Smooth muscle cell (in vitro differentiated cells): ENCODE results near the gene C4orf54. TPM values are rescaled to one million over a fixed set of nuclear protein-coding genes. Genes with fewer than 3 reads are reported as not detected.

Source experiments
- DNase-seq: peaks from one replicate; lab custom pipeline; 2025; ENCODE audit not compliant: unreplicated experiment; lab: John Stamatoyannopoulos, UW
- H2AFZ ChIP-seq: fragments of 200-600 bp; sonication (generic); 2 replicates; pipeline ENCODE4 v1.6.0; 2016; ENCODE audit warnings: antibody characterized with exemption, low read depth, mild to moderate bottlenecking
- H3F3A ChIP-seq: fragments of 200-600 bp; sonication (generic); 2 replicates; pipeline ENCODE4 v1.6.0; 2017; ENCODE audit warnings: antibody characterized with exemption, low read depth
- H3K27ac ChIP-seq: fragments of 200-600 bp; sonication (generic); 2 replicates; pipeline ENCODE4 v1.5.1; 2016; ENCODE audit warnings: low read depth, mild to moderate bottlenecking
- H3K27me3 ChIP-seq: fragments of 200-600 bp; sonication (generic); 2 replicates; pipeline ENCODE4 v1.6.1; 2016; ENCODE audit warnings: low read depth, mild to moderate bottlenecking
- H3K36me3 ChIP-seq: fragments of 200-600 bp; sonication (generic); 2 replicates; pipeline ENCODE4 v1.5.1; 2016; ENCODE audit warnings: low read depth
- H3K4me1 ChIP-seq: fragments of 200-600 bp; sonication (generic); 2 replicates; pipeline ENCODE4 v1.5.1; 2016; ENCODE audit warnings: low read depth
- H3K4me2 ChIP-seq: fragments of 200-600 bp; sonication (generic); 2 replicates; pipeline ENCODE4 v1.6.0; 2016; ENCODE audit warnings: mild to moderate bottlenecking
- H3K4me3 ChIP-seq: fragments of 200-600 bp; sonication (generic); 2 replicates; pipeline ENCODE4 v1.5.1; 2016; ENCODE audit warnings: mild to moderate bottlenecking
- H3K79me2 ChIP-seq: fragments of 200-600 bp; sonication (generic); 2 replicates; pipeline ENCODE4 v1.6.0; 2016; ENCODE audit warnings: low read depth, mild to moderate bottlenecking
- H3K9ac ChIP-seq: fragments of 200-600 bp; sonication (generic); 2 replicates; pipeline ENCODE4 v1.6.0; 2016; ENCODE audit warnings: low read depth
- H3K9me3 ChIP-seq: fragments of 200-600 bp; sonication (generic); replicated peaks from 2 replicates; pipeline ENCODE4 v1.5.1; 2016; ENCODE audit warnings: low read depth
- H4K20me1 ChIP-seq: fragments of 200-600 bp; sonication (generic); 2 replicates; pipeline ENCODE4 v1.6.0; 2016; ENCODE audit warnings: low read depth
- WGBS: methylation state at CpG from one replicate; pipeline ENCODE4 v1.1.7; 2016; ENCODE audit warnings: low lambda C conversion rate; 5-methylcytosine and 5-hydroxymethylcytosine counted together
- polyA plus RNA-seq: library from polyadenylated mRNA; unstranded; fragments of >200 nt; fragmentation: Nextera tagmentation; extraction: Ambion mirVana; gene quantifications from 2 replicates; pipeline ENCODE4 v1.2.1, GENCODE V29; 2016
- total RNA-seq: library from RNA; depleted of rRNA; stranded (reverse); fragments of >200 nt; gene quantifications from 2 replicates; pipeline ENCODE4 v1.2.3, GENCODE V29; 2014
- TF ChIP-seq, protein P1 (sequence below): fragments of 200-600 bp; sonication (generic); IDR thresholded peaks from 2 replicates; pipeline ENCODE4 v1.5.1; 2017; ENCODE audit warnings: borderline replicate concordance, mild to moderate bottlenecking, antibody characterized with exemption; ENCODE audit not compliant: insufficient read depth, poor library complexity, severe bottlenecking

C4orf54 gene
- total RNA-seq: not detected in 2 replicates
- not detected in 2 replicates for polyA plus RNA-seq

DNA sequence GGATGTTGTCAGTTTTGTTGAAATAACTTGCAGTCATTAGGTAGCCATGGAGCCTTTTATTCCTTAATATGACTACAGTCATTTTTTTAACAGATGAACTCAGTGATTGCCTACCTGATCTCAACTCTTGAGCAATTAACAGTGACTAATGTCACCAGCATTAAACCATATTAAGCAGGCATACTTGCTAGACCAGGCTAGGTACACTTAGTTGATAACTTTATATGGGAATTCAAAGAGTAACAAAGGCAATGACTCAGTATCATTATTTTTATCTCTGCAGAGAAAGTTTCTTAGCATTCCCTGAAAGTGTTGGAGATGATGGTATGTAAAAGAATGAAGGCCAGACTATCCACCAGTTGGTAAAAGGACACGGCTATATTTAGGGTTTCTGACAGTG, at the start of gene C4orf54:
C4orf54 (minus strand) TSS at position 31 of the 400 bp plus-strand sequence. CDS start 3,180 bp downstream, outside the sequence.
- 86% methylated on average over 1 of the region's 1 CpG for WGBS
- no peak within 1 kb of the TSS for H3K27ac ChIP-seq
- no peaks in the 10 kb centered on the region for H3K79me2 ChIP-seq
- TF ChIP-seq, protein P1, sequence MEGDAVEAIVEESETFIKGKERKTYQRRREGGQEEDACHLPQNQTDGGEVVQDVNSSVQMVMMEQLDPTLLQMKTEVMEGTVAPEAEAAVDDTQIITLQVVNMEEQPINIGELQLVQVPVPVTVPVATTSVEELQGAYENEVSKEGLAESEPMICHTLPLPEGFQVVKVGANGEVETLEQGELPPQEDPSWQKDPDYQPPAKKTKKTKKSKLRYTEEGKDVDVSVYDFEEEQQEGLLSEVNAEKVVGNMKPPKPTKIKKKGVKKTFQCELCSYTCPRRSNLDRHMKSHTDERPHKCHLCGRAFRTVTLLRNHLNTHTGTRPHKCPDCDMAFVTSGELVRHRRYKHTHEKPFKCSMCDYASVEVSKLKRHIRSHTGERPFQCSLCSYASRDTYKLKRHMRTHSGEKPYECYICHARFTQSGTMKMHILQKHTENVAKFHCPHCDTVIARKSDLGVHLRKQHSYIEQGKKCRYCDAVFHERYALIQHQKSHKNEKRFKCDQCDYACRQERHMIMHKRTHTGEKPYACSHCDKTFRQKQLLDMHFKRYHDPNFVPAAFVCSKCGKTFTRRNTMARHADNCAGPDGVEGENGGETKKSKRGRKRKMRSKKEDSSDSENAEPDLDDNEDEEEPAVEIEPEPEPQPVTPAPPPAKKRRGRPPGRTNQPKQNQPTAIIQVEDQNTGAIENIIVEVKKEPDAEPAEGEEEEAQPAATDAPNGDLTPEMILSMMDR: no peak
- no peaks in the 10 kb centered on the region for H3F3A ChIP-seq
- H3K4me3 ChIP-seq: no peak within 1 kb of the TSS
- no peaks in the 10 kb centered on the region for H4K20me1 ChIP-seq
- H2AFZ ChIP-seq: no peak within 1 kb of the TSS
- H3K36me3 ChIP-seq: no peaks in the 10 kb centered on the region
- H3K9ac ChIP-seq: no peak within 1 kb of the TSS
- DNase-seq: no peak
- H3K4me2 ChIP-seq: no peak within 1 kb of the TSS
- no peaks in the 10 kb centered on the region for H3K27me3 ChIP-seq
- no peaks in the 10 kb centered on the region for H3K9me3 ChIP-seq
- no peaks in the 10 kb centered on the region for H3K4me1 ChIP-seq

DNA sequence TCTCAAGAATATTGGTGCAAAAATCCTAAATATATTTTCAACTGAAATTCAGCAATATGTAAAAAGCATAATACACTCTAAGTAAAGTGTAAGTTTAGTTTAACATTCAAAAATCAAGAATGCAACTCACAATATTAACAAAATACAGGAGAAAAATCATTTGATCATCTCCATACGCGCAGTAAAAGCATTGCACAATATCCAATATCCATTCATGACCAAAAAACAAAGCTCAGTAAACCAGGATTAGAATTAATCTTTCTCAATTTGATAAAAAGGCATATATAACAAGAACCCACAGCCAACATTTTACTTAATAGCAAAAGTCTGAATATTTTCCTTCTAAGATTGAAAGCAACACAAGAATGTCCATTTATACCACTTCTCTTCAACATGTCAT, 48.3 kb upstream of the C4orf54 start:
- Histone ChIP-seq H3K27me3 (no peaks in the 10 kb centered on the region), H3K9me3 (no peaks in the 10 kb centered on the region), H3K79me2 (no peaks in the 10 kb centered on the region), H3K27ac (no peak overlapping the region), H3K9ac (no peak overlapping the region), H3F3A (no peaks in the 10 kb centered on the region), H2AFZ (no peak overlapping the region), H4K20me1 (no peaks in the 10 kb centered on the region), H3K4me1 (no peaks in the 10 kb centered on the region), H3K4me3 (no peak overlapping the region), H3K36me3 (no peaks in the 10 kb centered on the region), H3K4me2 (no peak overlapping the region)
- TF ChIP-seq, protein P1: no peak
- no peak for DNase-seq
- 93% methylated on average over 2 of the region's 2 CpGs for WGBS

DNA sequence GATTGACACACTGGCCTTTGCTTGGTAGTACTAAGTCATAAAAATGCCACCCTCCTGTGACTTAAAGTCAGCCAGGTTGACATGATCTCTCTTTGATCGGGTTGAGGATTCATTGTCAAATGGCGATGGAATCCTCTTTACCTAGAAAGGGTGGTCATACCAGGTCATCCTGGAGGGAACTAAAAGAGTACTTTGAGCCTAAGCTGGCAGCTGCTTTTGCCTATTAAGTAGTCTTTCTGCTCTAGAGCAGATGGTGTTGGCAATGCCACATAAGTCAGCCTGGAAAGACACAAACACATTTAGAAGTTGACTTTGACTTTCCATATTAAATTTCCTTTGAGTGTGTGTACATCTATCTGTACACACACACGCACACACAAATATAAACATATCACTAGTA, 39.2 kb upstream of the C4orf54 start:
- H3K4me3 ChIP-seq: no peak overlapping the region
- H3K9me3 ChIP-seq: no peaks in the 10 kb centered on the region
- no peaks in the 10 kb centered on the region for H3K79me2 ChIP-seq
- no peak overlapping the region for H3K4me2 ChIP-seq
- no peak overlapping the region for H3K27ac ChIP-seq
- no peaks in the 10 kb centered on the region for H3K4me1 ChIP-seq
- no peaks in the 10 kb centered on the region for H3K27me3 ChIP-seq
- no peaks in the 10 kb centered on the region for H3F3A ChIP-seq
- H3K36me3 ChIP-seq: no peaks in the 10 kb centered on the region
- no peak overlapping the region for H3K9ac ChIP-seq
- DNase-seq: no peak
- TF ChIP-seq, protein P1: no peak
- WGBS: 95% methylated on average over 3 of the region's 3 CpGs
- no peaks in the 10 kb centered on the region for H4K20me1 ChIP-seq
- H2AFZ ChIP-seq: no peak overlapping the region

DNA sequence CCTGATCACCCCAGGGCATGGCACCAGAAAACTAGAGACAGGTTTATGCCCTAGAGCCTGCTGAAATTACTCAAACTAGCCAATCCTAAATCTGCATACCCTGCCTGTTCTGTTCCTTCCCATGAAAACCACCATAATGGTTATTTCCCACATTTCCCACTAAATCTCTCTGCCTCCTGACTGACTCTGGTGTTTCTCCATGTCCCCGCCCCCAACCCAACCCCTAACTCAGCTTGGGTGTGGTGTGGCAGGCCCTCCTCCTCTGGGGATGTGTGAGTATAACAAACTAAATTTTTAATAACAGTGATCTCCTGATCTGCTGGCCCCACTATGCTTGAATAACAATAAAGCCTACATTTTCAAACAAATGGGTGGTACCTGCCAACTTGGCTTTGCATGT, 35.5 kb upstream of the C4orf54 start:
- Histone ChIP-seq H3F3A (no peaks in the 10 kb centered on the region), H3K36me3 (no peaks in the 10 kb centered on the region), H3K4me3 (no peak overlapping the region), H3K79me2 (no peaks in the 10 kb centered on the region), H3K27ac (no peak overlapping the region), H2AFZ (no peak overlapping the region), H3K27me3 (no peaks in the 10 kb centered on the region), H3K4me2 (no peak overlapping the region), H3K9ac (no peak overlapping the region), H4K20me1 (no peaks in the 10 kb centered on the region), H3K9me3 (peaks cover 10% of the 10 kb centered on the region), H3K4me1 (no peaks in the 10 kb centered on the region)
- 82% methylated on average over 1 of the region's 1 CpG for WGBS
- TF ChIP-seq, protein P1: no peak
- DNase-seq: no peak
